ENCODE measurements around the gene COL11A1.
A peak's percentile ranks its signal among the peaks of the same experiment; 100 is the strongest.

COL11A1 gene

GRCh38 chr1:102853136-102853535 is 255.2 kb downstream of the COL11A1 start:
- H3K4me3 ChIP-seq (ENCODE audit: low read length), result no peak overlapping the region
- DNase-seq (ENCODE audit: low read depth), result no peak
- no peak for TF ChIP-seq CTCF (IDR thresholded peaks at IDR 0.05; ENCODE audit: insufficient read depth, low read depth, low read length, missing control alignments)

GRCh38 chr1:102852613-102853012 is 255.7 kb downstream of the COL11A1 start:
- TF ChIP-seq CTCF (IDR thresholded peaks at IDR 0.05; ENCODE audit: insufficient read depth, low read depth, low read length, missing control alignments), result no peak
- no peak for DNase-seq (ENCODE audit: low read depth)
- H3K4me3 ChIP-seq (ENCODE audit: low read length), result no peak overlapping the region

GRCh38 chr1:102851616-102852015 is 256.7 kb downstream of the COL11A1 start:
- no peak for DNase-seq (ENCODE audit: low read depth)
- no peak for TF ChIP-seq CTCF (IDR thresholded peaks at IDR 0.05; ENCODE audit: insufficient read depth, low read depth, low read length, missing control alignments)
- H3K4me3 ChIP-seq (ENCODE audit: low read length), result no peak overlapping the region

GRCh38 chr1:102842606-102843005 is 265.7 kb downstream of the COL11A1 start:
- DNase-seq (ENCODE audit: low read depth), result peak; percentile 20
- H3K4me3 ChIP-seq (ENCODE audit: low read length), result no peak overlapping the region
- no peak for TF ChIP-seq CTCF (IDR thresholded peaks at IDR 0.05; ENCODE audit: insufficient read depth, low read depth, low read length, missing control alignments)

- DNase-seq (ENCODE audit: low read depth), result no peak
- no peak overlapping the region for H3K4me3 ChIP-seq (ENCODE audit: low read length)
- TF ChIP-seq CTCF (IDR thresholded peaks at IDR 0.05; ENCODE audit: insufficient read depth, low read depth, low read length, missing control alignments), result no peak
These were observed 267.6 kb downstream of the COL11A1 start for GRCh38 chr1:102840741-102841140.

- no peak overlapping the region for H3K4me3 ChIP-seq (ENCODE audit: low read length)
- peak; percentile 15 for DNase-seq (ENCODE audit: low read depth)
- no peak for TF ChIP-seq CTCF (IDR thresholded peaks at IDR 0.05; ENCODE audit: insufficient read depth, low read depth, low read length, missing control alignments)
These were observed 270.3 kb downstream of the COL11A1 start for GRCh38 chr1:102838016-102838415.

GRCh38 chr1:102837551-102837950 is 270.8 kb downstream of the COL11A1 start:
- TF ChIP-seq CTCF (IDR thresholded peaks at IDR 0.05; ENCODE audit: insufficient read depth, low read depth, low read length, missing control alignments), result no peak
- no peak overlapping the region for H3K4me3 ChIP-seq (ENCODE audit: low read length)
- DNase-seq (ENCODE audit: low read depth), result peak; percentile 14

Measured in epithelial cell of esophagus (primary cell).